Small intestine (tissue), 7 donors: Measurements from ENCODE around the gene OR6C1. TPM values are rescaled to one million over a fixed set of nuclear protein-coding genes. Genes with fewer than 3 reads are reported as not detected.
"Not testable (repeated sequence)": the region's sequence is repeated elsewhere in the genome, so short reads cannot be mapped to it uniquely, and the experiment has no call there.

Experiments
- DNase-seq, 2 donors: peaks; one replicate each; pipeline versions ENCODE4 v3.0.0 to v3.0.0-alpha.2; 2013
- FAIRE-seq: peaks from 2 replicates; lab custom pipeline; 2012; peaks lifted over from hg19 to GRCh38; lab: Jason Lieb, UNC
- H3K27ac ChIP-seq, 3 donors: one replicate each; pipeline ENCODE4 v1.5.1; 2013; ENCODE audit warnings: low read length in 2 of 3, mild to moderate bottlenecking in 2 of 3, control low read depth in 1 of 3, inconsistent platforms in 1 of 3, low read depth in 1 of 3, moderate library complexity in 1 of 3
- H3K27me3 ChIP-seq, 3 donors: one replicate each; pipeline ENCODE4 v1.6.1; 2013; ENCODE audit warnings: low read length in 3 of 3, inconsistent platforms in 1 of 3; ENCODE audit not compliant: control insufficient read depth in 3 of 3, insufficient read depth in 3 of 3
- H3K36me3 ChIP-seq, 3 donors: one replicate each; pipeline ENCODE4 v1.6.1; 2013; ENCODE audit warnings: low read length in 3 of 3, inconsistent platforms in 1 of 3, low read depth in 1 of 3, mild to moderate bottlenecking in 1 of 3, moderate library complexity in 1 of 3; ENCODE audit not compliant: control insufficient read depth in 3 of 3, insufficient read depth in 2 of 3
- H3K4me1 ChIP-seq, 3 donors: one replicate each; pipeline ENCODE4 v1.6.1; 2013; ENCODE audit warnings: low read length in 2 of 3, inconsistent platforms in 1 of 3, low read depth in 1 of 3, mild to moderate bottlenecking in 1 of 3, moderate library complexity in 1 of 3; ENCODE audit not compliant: control insufficient read depth in 3 of 3, insufficient read depth in 2 of 3
- H3K4me3 ChIP-seq, 3 donors: one replicate each; pipeline ENCODE4 v1.5.1; 2013; ENCODE audit warnings: low read length in 3 of 3, control low read depth in 1 of 3, inconsistent platforms in 1 of 3, low read depth in 1 of 3, mild to moderate bottlenecking in 1 of 3, moderate library complexity in 1 of 3
- H3K9me3 ChIP-seq, 2 donors: one replicate each; pipeline ENCODE4 v1.6.1; 2013; ENCODE audit warnings: low read depth in 1 of 2, low read length in 1 of 2; ENCODE audit not compliant: control insufficient read depth in 2 of 2, insufficient read depth in 1 of 2
- WGBS, 3 donors: extraction: QIAGEN DNeasy Blood & Tissue Kit; methylation state at CpG; one replicate each; pipeline ENCODE4 v1.1.7; 2013; 5-methylcytosine and 5-hydroxymethylcytosine counted together
- polyA plus RNA-seq, 4 donors: library from polyadenylated mRNA; stranded (reverse) in 3 of 4; unstranded in 1 of 4; fragments of 200-250 nt in 3 of 4; fragments of 120-200 nt in 1 of 4; gene quantifications; one replicate each; pipeline versions ENCODE4 v1.2.1 to v1.2.3, GENCODE V29; 2013
- donor health status: healthy with polysubstance abuse.
- donor health status: control.
- donor health status: control.
- donor health status: Bipolar disorder and iron deficiency.
- donor health status: healthy.

OR6C1 gene
- polyA plus RNA-seq, 4 donors, result not detected

DNA sequence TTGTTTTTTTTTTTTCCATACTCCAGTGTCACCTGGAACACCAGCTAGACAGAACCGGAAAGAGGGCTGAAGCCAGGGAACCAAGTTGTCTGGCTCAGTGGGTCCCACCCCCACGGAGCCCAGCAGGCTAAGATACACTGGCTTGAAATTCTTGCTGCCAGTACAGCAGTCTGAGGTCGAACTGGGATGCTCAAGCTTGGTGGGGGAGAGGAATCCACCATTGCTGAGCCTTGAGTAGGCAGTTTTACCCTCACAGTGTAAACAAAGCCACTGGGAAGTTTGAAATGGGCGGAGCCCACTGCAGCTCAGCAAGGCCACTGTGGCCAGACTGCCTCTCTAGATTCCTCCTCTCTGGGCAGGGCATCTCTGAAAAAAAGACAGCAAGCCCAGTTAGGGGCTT lies 41.2 kb downstream of the OR6C1 start:
- not testable (repeated sequence) for H3K9me3 ChIP-seq, FAIRE-seq, H3K4me1 ChIP-seq, H3K27me3 ChIP-seq, H3K27ac ChIP-seq, H3K36me3 ChIP-seq, H3K4me3 ChIP-seq, DNase-seq
- WGBS, 3 donors, result 51 to 62% (median 55%) methylated on average over 4 of the region's 4 CpGs

DNA sequence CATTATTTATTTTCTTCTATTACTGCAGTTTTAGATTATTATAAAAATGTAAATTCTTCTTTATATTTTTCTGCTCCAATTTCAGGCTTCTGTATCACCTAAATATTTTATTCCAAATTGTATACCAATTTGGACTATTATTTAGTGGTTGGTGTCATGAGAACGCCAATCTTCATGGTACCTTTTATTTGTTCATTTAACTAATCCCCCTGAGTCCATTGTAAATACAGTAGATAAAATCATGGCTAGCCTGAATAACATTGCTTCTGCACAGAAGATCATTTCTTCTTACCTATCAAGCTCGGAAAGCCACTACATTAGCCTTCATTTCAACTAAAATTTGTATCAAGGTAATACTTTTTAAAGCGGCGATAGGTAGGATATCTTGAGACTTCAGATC lies 48.5 kb downstream of the OR6C1 start, which contains the start of gene OR6C75:
Gene OR6C75 (plus strand): TSS at position 301 of the 400 bp plus-strand sequence. CDS start 2,136 bp downstream, outside the sequence.
- Histone ChIP-seq H3K27me3 (no peaks in the 10 kb centered on the region), H3K27ac (no peak within 1 kb of the TSS), H3K4me3 (no peak within 1 kb of the TSS), H3K36me3 (no peaks in the 10 kb centered on the region), H3K4me1 (no peaks in the 10 kb centered on the region), H3K9me3 (no peaks in the 10 kb centered on the region)
- no peak for DNase-seq
- WGBS, 3 donors, result 71 to 81% (median 79%) methylated on average over 4 of the region's 4 CpGs
- no peak for FAIRE-seq

DNA sequence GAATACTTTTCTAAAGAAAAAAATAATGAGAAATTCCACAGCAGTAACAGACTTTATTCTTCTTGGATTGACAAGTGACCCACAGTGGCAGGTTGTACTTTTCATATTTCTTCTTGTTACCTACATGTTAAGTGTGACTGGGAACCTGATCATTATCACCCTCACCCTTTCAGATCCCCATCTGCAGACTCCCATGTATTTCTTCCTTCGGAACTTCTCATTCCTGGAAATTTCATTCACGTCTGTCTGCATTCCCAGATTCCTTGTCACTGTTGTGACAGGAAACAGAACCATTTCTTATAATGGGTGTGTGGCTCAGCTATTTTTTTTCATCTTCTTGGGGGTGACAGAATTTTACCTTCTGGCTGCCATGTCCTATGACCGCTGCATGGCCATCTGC lies 50.9 kb downstream of the OR6C1 start:
- H3K27me3 ChIP-seq, result no peaks in the 10 kb centered on the region
- 68 to 78% (median 73%) methylated on average over 3 of the region's 3 CpGs for WGBS, 3 donors
- no peaks in the 10 kb centered on the region for H3K9me3 ChIP-seq
- no peak overlapping the region for H3K4me3 ChIP-seq
- H3K36me3 ChIP-seq, result no peaks in the 10 kb centered on the region
- H3K27ac ChIP-seq, result no peak overlapping the region
- H3K4me1 ChIP-seq, result no peaks in the 10 kb centered on the region
- DNase-seq, result no peak
- FAIRE-seq, result no peak

Other genes with a start within 250 kb of the OR6C1 start
- under 1 TPM in 1 of 4 donors, not detected in 3; 0.01 TPM for gene OR9K2, start 187.9 kb upstream of the OR6C1 start, polyA plus RNA-seq
- gene OR10A7, start 93.3 kb upstream of the OR6C1 start, polyA plus RNA-seq, result not detected
- gene OR6C74, start 69.7 kb upstream of the OR6C1 start, polyA plus RNA-seq, result not detected
- gene OR6C6, start 17.8 kb upstream of the OR6C1 start, polyA plus RNA-seq, result not detected
- not detected for gene OR6C3, start 16.4 kb downstream of the OR6C1 start, polyA plus RNA-seq
- gene OR6C75, start 48.6 kb downstream of the OR6C1 start, polyA plus RNA-seq, result not detected
- gene OR6C65, start 86.2 kb downstream of the OR6C1 start, polyA plus RNA-seq, result not detected
- gene OR6C76, start 111.9 kb downstream of the OR6C1 start, polyA plus RNA-seq, result not detected
- not detected for gene OR6C2, start 129.7 kb downstream of the OR6C1 start, polyA plus RNA-seq
- not detected for gene OR6C70, start 155.8 kb downstream of the OR6C1 start, polyA plus RNA-seq
- gene OR6C68, start 178.0 kb downstream of the OR6C1 start, polyA plus RNA-seq, result not detected
- gene OR6C4, start 235.3 kb downstream of the OR6C1 start, polyA plus RNA-seq, result not detected